HG02571 (cell line): ENCODE measurements around the gene NRIP1.
"Not testable (repeated sequence)": the region's sequence is repeated elsewhere in the genome, so short reads cannot be mapped to it uniquely, and the experiment has no call there.

Experiments used
- ATAC-seq: cut with Tn5 transposase; IDR thresholded peaks from one replicate; pipeline ENCODE4 v1.9.1; 2021; ENCODE audit warnings: mild to moderate bottlenecking, moderate library complexity; ENCODE audit not compliant: unreplicated experiment

The NRIP1 gene

GRCh38 chr21:14982336-14982735 lies 82.5 kb downstream of the NRIP1 start:
- no peak for ATAC-seq

- no peak for ATAC-seq
Observed at GRCh38 chr21:14981246-14981645, 83.6 kb downstream of the NRIP1 start.

DNA sequence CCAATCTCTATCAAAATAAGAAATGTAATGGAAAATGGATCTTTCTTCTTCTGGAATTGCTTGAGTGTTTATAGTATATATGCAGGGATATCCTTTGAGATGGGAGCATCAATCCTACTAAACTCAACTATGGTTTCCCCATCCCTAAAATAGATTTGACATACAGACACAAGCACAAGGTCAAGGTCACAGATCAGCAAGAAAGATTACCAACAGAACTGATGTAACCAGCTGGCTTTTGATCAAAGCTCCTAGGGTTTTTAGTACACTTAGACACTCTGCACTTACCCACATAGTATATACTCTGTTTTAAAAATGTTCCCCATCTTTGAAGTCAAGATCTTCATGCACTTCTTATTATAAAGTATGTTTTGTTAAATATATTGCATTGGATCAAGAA lies 85.5 kb downstream of the NRIP1 start:
- ATAC-seq: no peak

DNA sequence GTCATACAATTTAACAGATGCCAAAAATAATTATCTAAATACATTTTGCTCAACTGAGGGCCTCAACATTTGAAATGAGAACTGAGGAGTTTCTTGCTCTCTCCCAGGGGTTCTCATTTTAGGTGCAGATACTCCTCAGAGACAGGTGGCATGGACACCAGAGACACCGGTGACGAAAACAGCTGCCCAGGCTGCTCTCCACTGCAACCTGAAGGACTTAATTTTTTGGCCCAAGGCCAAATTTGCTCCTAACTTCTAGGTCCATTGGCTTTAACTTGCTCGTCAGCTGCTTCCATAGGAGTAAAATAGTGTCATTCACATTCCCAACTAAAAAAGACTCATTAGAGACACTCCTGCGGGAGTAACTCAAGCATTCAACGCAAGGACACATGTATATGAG lies 87.0 kb downstream of the NRIP1 start:
- ATAC-seq: no peak

DNA sequence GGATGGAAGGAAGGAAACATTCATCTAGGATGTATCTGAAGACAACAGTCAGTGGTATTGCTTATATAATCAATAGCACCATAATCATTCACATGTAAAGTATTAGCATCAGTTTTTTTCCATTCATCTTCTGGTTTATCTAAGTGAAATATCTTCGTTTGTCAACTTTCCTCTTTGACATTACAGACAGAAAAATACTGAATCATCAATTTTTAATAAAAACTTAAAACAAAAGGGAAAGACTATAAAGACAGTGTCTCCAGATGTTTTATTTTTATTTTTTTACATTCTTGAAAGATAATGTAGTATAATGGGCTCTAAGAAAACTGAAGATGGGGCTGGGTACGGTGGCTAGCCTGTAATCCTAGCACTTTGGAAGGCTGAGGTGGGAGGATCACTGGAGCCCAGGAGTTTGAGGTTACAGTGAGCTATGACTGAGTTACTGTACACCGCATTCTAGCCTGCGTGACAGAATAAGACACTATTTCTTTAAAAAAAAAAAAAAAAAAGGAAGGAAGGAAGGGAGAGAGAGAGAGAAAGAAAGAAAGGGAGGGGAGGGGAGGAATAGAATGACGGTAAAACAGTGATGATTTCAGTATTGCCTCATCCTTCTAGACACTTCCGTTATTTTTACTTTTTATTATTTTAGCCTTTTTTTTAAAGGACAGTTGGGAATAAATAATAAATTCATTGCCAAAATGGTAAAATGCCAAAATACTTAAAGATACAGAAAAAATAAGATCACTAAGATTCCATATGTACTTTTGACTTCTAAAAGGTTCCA lies 89.5 kb downstream of the NRIP1 start:
- no peak for ATAC-seq

- ATAC-seq: no peak
Observed at GRCh38 chr21:14972678-14973077, 92.1 kb downstream of the NRIP1 start.

DNA sequence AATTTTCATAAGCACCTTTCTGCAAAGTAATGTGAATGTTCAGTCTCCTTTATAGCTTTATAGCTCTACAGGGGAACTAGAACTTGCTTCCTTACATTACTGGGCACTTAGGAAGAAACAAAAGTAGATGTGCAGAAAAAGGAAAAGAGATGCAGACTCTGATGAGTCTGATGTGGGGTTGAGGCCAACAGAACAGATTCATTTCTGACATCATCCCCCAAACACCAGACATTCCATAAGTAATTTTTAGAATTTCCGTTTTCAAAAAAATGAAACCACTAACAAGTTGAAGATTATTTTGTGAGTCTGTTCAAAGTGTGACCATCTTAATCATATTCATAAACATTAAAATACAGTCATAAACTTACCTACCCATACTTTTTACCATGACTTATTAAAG lies 96.0 kb downstream of the NRIP1 start:
- ATAC-seq: no peak

- ATAC-seq: no peak
Observed at GRCh38 chr21:14968029-14968428, 96.8 kb downstream of the NRIP1 start.

GRCh38 chr21:14964621-14965020 lies 100.2 kb downstream of the NRIP1 start:
- ATAC-seq: no peak

GRCh38 chr21:14962217-14962616 lies 102.6 kb downstream of the NRIP1 start:
- no peak for ATAC-seq

DNA sequence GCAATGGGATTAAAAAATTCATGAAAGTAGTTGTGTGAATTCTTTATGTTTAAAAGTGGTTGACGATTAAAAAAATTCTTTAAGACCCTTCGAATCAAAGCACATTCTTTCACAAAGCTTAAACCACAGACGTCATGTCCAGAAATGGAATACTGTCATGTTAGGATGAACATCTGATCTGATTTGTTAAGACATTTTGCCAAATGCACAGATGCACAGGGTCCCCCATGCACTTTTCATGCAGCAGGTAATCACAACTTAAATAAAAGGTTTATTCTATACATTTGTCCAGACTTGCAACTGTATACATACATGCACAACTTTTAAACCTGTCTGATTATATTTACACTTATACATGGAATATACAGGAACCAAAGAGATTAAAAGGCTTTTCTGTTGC lies 103.3 kb downstream of the NRIP1 start:
- no peak for ATAC-seq

DNA sequence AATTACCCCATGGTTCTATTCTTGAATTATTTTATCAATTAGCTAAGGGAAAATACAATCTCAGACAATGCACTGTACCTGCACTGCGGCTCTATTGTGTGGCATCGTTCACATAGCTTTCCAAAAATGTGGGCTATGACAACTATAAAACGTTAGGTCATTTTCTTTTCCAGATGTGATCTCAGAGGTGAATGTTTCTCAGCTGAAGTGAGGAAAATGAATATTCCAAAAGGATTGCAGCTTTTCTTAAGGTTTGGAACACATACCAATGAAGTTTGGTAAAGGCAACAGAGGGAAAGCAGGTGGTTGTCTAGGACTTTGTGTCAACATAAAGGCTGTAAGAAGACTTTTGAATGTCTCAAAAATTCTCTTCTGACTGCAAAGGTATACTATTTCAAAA lies 105.5 kb downstream of the NRIP1 start:
- no peak for ATAC-seq

DNA sequence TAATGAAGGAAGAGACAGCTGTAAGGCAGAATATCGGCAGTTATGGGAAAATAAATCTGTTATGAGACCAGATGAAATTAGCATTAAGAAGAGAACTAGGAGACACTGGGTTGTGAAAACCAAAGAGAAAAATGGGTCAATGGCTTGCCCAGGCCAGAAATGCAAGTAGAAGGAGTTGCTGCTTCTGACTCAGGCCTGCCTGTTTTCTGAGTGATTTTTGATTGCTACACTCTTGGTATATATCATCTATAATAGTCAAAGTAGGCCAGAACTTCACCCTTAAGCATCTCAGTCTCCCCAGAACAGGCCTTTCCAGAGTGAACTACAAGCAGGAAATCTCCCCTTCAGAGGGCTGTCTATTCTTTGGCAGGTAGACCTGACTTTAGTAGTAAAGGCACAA lies 107.0 kb downstream of the NRIP1 start:
- ATAC-seq: no peak

DNA sequence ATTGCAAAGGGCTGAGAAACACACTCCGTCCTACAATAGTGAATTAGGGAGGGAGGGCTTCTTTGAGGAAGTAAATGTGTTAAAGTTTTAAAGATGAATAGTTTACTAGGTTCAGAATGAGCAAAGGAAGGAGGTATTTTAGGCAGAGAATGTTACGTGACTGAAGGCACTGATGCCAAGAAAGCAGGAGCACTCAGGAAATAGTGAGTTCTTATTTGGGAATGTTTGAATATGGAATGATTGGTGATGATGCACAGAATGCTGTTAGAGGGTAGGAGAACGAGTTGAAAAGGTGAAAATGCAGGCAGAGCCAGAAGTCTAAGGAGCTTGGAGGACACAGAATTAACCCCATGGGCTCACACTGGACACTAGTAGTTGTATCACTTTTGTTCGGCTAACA lies 108.0 kb downstream of the NRIP1 start:
- no peak for ATAC-seq

- ATAC-seq: no peak
Observed at GRCh38 chr21:14955936-14956520, 108.8 kb downstream of the NRIP1 start.

DNA sequence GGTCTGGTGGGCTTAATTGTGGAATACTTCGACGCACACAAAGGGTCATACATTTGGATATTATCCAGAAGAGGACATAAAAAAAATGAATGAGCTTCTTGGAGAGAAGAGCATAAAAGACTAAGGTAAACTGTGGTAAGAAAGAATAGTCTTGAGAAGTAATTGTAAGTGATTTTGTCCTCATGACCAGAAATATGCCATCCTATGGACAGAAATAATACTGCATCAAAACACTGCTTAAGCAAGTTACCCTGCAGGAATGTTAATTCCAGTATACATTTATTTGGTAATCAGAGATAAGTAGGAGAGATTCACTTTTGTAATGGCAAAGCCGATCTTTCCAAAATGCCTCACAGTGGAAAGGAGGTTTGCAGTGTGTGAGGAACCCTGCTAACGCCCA lies 111.9 kb downstream of the NRIP1 start:
- no peak for ATAC-seq

DNA sequence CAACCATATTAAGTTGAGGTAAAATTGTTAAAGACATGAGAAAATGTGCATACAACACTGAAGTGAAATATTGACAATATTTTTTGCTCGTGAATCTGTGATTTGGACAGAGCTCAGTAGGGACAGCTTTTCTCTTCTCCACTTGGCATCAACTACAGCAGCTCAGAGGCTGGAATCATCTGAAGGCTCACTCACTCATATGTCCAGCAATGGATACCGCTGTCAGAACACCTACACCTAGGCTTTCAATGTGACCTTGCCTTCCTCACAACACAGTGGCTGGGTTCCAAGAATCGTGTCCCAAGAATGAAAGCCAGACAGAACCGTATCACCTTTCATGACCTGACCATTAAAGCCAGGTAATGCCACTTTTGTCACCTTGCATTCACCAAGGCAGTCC lies 115.2 kb downstream of the NRIP1 start:
- no peak for ATAC-seq

DNA sequence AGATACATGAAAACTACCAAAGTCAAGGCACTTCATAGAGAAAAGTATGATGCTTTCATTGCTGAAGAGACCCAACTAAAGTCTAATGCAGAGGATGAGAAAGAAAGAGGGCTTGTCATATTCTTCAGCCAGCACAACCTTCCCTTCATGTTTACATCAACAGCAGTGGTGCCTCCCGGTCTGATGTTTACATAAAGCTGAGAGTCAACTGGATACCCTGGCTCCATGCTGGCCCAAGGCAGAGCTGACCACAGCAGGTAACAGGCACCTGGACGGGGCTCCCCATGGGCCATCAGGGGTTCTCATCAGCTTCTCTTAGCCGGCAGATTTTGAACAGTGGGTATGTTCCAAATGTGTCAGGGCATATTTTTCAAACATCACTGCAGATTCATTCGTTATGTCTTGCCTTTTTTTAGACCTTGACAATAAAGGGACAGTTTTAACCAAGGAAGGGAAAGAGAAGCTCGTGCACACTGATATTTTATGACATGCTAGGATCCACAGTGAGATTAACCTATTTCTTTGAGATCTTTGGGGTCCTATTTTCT lies 117.1 kb downstream of the NRIP1 start:
- no peak for ATAC-seq

GRCh38 chr21:14945176-14945575 lies 119.6 kb downstream of the NRIP1 start:
- no peak for ATAC-seq

- ATAC-seq: no peak
Observed at GRCh38 chr21:14943616-14944015, 121.2 kb downstream of the NRIP1 start.

GRCh38 chr21:14942801-14943490 lies 121.9 kb downstream of the NRIP1 start:
- ATAC-seq: no peak

- not testable (repeated sequence) for ATAC-seq
Observed at GRCh38 chr21:14927324-14927723, 137.5 kb downstream of the NRIP1 start.
